K562 (cell line): ENCODE data around the gene CHD5. TPM values are rescaled to one million over a fixed set of nuclear protein-coding genes. Genes with fewer than 3 reads are reported as not detected.

Experiments
- ATAC-seq: fragments of 200-7000 bp; cut with Tn5 transposase; 3 replicates; pipeline ENCODE4 v1.9.1; 2020; ENCODE audit warnings: moderate library complexity
- BruUV-seq: library from RNA; stranded (reverse); fragments of 400-500 nt; replicated peaks from 2 replicates; lab custom pipeline; 2021; lab: Mats Ljungman, UMichigan
- CTCF ChIA-PET: fragments of 300-600 bp; formaldehyde crosslinking; extraction: SDS; loops from one replicate; lab custom pipeline; 2021; ENCODE audit warnings: low intra/inter-chr PET ratio; lab: Yijun Ruan, JAX
- POLR2A ChIA-PET: fragments of 300-600, 350-650 bp; sonication (Branson Sonifier 250); formaldehyde crosslinking; extraction: SDS; loops from one replicate; lab custom pipeline; 2021; ENCODE audit warnings: antibody characterized with exemption, inconsistent platforms; lab: Yijun Ruan, JAX
- DNase-seq, 4 experiments: peaks; one replicate each; pipeline versions ENCODE4 v3.0.0 to v3.0.0-alpha.2; 2011 to 2018; ENCODE audit warnings: low spot score in 3 of 4, mixed read lengths in 3 of 4; ENCODE audit errors: extremely low read depth in 1 of 4
- FAIRE-seq: peaks from 2 replicates; lab custom pipeline; 2011; peaks lifted over from hg19 to GRCh38; lab: Jason Lieb, UNC
- H2AFZ ChIP-seq: 2 replicates; pipeline ENCODE4 v1.6.0; 2011; ENCODE audit warnings: low read depth, low read length, control low read depth, inconsistent platforms
- H3K27ac ChIP-seq: fragments of 200-600 bp; 3 replicates; pipeline ENCODE4 v1.8.0; 2011; ENCODE audit warnings: low read depth, mild to moderate bottlenecking, control low read depth, inconsistent platforms, low read length, moderate library complexity, mixed read lengths; ENCODE audit errors: extremely low read depth
- H3K27me3 ChIP-seq, 2 experiments: fragments of 300-600 bp in 1 of 2; 2 replicates in 1 of 2; 3 replicates in 1 of 2; pipeline versions ENCODE4 v1.6.0 to v1.8.0; 2011; ENCODE audit warnings: inconsistent platforms in 2 of 2, low read length in 2 of 2, mild to moderate bottlenecking in 1 of 2, mixed read lengths in 1 of 2, moderate library complexity in 1 of 2; ENCODE audit not compliant: control insufficient read depth in 2 of 2, insufficient read depth in 2 of 2
- H3K36me3 ChIP-seq: fragments of 300-600 bp; 3 replicates; pipeline ENCODE4 v1.8.0; 2011; ENCODE audit warnings: mild to moderate bottlenecking, low read length, inconsistent platforms; ENCODE audit not compliant: control insufficient read depth, insufficient read depth
- H3K4me1 ChIP-seq, 2 experiments: fragments of 200-600 bp in 1 of 2; replicated peaks in 1 of 2; 2 replicates in 1 of 2; 3 replicates in 1 of 2; pipeline versions ENCODE4 v1.5.1 to v1.8.0; 2011; ENCODE audit warnings: inconsistent platforms in 2 of 2, low read length in 2 of 2, mild to moderate bottlenecking in 1 of 2, mixed read lengths in 1 of 2, moderate library complexity in 1 of 2; ENCODE audit not compliant: control insufficient read depth in 2 of 2, insufficient read depth in 2 of 2
- H3K4me2 ChIP-seq: 2 replicates; pipeline ENCODE4 v1.6.1; 2011; ENCODE audit warnings: low read length, control low read depth, inconsistent platforms, mixed read lengths; ENCODE audit not compliant: insufficient read depth
- H3K4me3 ChIP-seq: fragments of 200-600 bp; sonication (generic), shearing (Covaris generic); 2 replicates; pipeline ENCODE4 v1.5.1; 2016; ENCODE audit warnings: control low read depth, inconsistent platforms
- H3K79me2 ChIP-seq: fragments of 200-600 bp; 3 replicates; pipeline ENCODE4 v1.8.0; 2011; ENCODE audit warnings: low read length, inconsistent platforms; ENCODE audit not compliant: control insufficient read depth, insufficient read depth
- H3K9ac ChIP-seq, 2 experiments: 2 replicates each; pipeline versions ENCODE4 v1.6.0 to v1.6.1; 2011; ENCODE audit warnings: low read depth in 2 of 2, low read length in 2 of 2, control low read depth in 1 of 2, inconsistent platforms in 1 of 2, mild to moderate bottlenecking in 1 of 2, mixed read lengths in 1 of 2; ENCODE audit not compliant: insufficient read depth in 1 of 2
- H3K9me1 ChIP-seq: one replicate; pipeline ENCODE4 v1.6.0; 2011; ENCODE audit warnings: inconsistent platforms, mild to moderate bottlenecking, low read length, moderate library complexity; ENCODE audit not compliant: control insufficient read depth, insufficient read depth
- H3K9me3 ChIP-seq: replicated peaks from 2 replicates; pipeline ENCODE4 v1.5.1; 2011; ENCODE audit warnings: low read depth, low read length, inconsistent platforms; ENCODE audit not compliant: control insufficient read depth, insufficient read depth
- H4K20me1 ChIP-seq: replicated peaks from 2 replicates; pipeline ENCODE4 v1.6.1; 2011; ENCODE audit warnings: low read length, inconsistent platforms, mixed read lengths; ENCODE audit not compliant: control insufficient read depth, insufficient read depth
- DDX20 ChIP-seq: fragments of 450-650 bp; IDR thresholded peaks from 2 replicates; pipeline ENCODE4 v1.6.1; 2016; ENCODE audit warnings: missing genetic modification characterization, low read depth, mild to moderate bottlenecking, missing compliant biosample characterization, moderate library complexity
- E4F1 ChIP-seq: fragments of 250-450 bp; sonication (Bioruptor Pico); IDR thresholded peaks from 2 replicates; pipeline ENCODE4 v1.5.0; 2021; ENCODE audit warnings: mild to moderate bottlenecking, borderline replicate concordance
- GTF3C2 ChIP-seq: IDR thresholded peaks from 3 replicates; pipeline ENCODE4 v1.6.1; 2011; ENCODE audit warnings: borderline replicate concordance, mild to moderate bottlenecking, moderate library complexity; ENCODE audit not compliant: insufficient read length; ENCODE audit errors: extremely low read depth
- KAT8 ChIP-seq: fragments of 450-650 bp; IDR thresholded peaks from 2 replicates; pipeline ENCODE4 v1.6.1; 2016; ENCODE audit warnings: low read depth, mild to moderate bottlenecking
- MAFG ChIP-seq: fragments of 450-650 bp; conservative IDR thresholded peaks from 2 replicates; pipeline ENCODE4 v1.6.1; 2016; ENCODE audit warnings: missing genetic modification characterization, missing compliant biosample characterization
- PHF8 ChIP-seq: fragments of 200-600 bp; sonication (generic); IDR thresholded peaks from 2 replicates; pipeline ENCODE4 v1.6.1; 2012; ENCODE audit warnings: mixed run types, mild to moderate bottlenecking, inconsistent platforms, low read length, moderate library complexity, borderline replicate concordance
- POLR2AphosphoS5 ChIP-seq: IDR thresholded peaks from 2 replicates; pipeline ENCODE4 v1.6.1; 2011; ENCODE audit warnings: mild to moderate bottlenecking, low read depth, low read length, moderate library complexity; ENCODE audit not compliant: control insufficient read depth, insufficient read depth
- RBM14 ChIP-seq: fragments of 200-400 bp; formaldehyde crosslinking; IDR thresholded peaks from 2 replicates; pipeline ENCODE4 v1.6.1; 2018; ENCODE audit warnings: low read depth, mild to moderate bottlenecking, low read length, moderate library complexity, borderline replicate concordance; ENCODE audit not compliant: insufficient read depth
- TAF15 ChIP-seq: fragments of 200-400 bp; formaldehyde crosslinking; IDR thresholded peaks from 2 replicates; pipeline ENCODE4 v1.6.1; 2017; ENCODE audit warnings: mild to moderate bottlenecking, low read depth, low read length, moderate library complexity
- ZNF609 ChIP-seq: sonication (generic); formaldehyde crosslinking; IDR thresholded peaks from 2 replicates; pipeline ENCODE4 v1.8.1; 2023; ENCODE audit warnings: missing genetic modification reagents, mild to moderate bottlenecking, borderline replicate concordance
- whole genome bisulfite sequencing: fragments of 100-300 bp; shearing (Covaris generic); methylation state at CpG from one replicate; pipeline ENCODE4 v1.1.6; 2016; ENCODE audit warnings: low coverage, mixed read lengths; ENCODE audit not compliant: insufficient coverage; ENCODE audit errors: missing lambda C conversion rate; 5-methylcytosine and 5-hydroxymethylcytosine counted together
- in situ Hi-C: fragments of 300-500 bp; cut with MboI; formaldehyde crosslinking; loops from 4 replicates; pipeline ENCODE4 v1.15.0; 2018; ENCODE audit warnings: inconsistent platforms, mixed read lengths
- intact Hi-C: fragments of 100-400 bp; cut with micrococcal nuclease; formaldehyde crosslinking; loops from 2 replicates; pipeline ENCODE4 v1.14.2; 2022
- polyA plus RNA-seq, 8 experiments: library from polyadenylated mRNA; depleted of rRNA in 4 of 8; stranded (reverse) in 5 of 8; unstranded in 3 of 8; fragments of >200 nt; fragmentation: Nextera tagmentation in 2 of 8; fragmentation: Illumina TruSeq in 1 of 8; extraction: Ambion mirVana in 2 of 8; extraction: Trizol in 1 of 8; gene quantifications; 2 replicates each; pipeline versions ENCODE4 v1.2.1 to v1.2.3, GENCODE V29; 2011 to 2014; ENCODE audit warnings: inconsistent platforms in 1 of 8, missing spikeins in 1 of 8
- total RNA-seq, 7 experiments: library from RNA; depleted of rRNA in 6 of 7; stranded (reverse); fragments of >200 nt in 6 of 7; fragmentation: Illumina TruSeq in 2 of 7; extraction: Trizol in 2 of 7; gene quantifications; 2 replicates each; pipeline versions ENCODE4 v1.2.1 to v1.2.3, GENCODE V29; 2011 to 2021; ENCODE audit warnings: low replicate concordance in 1 of 7

The CHD5 gene
- total and polyA plus RNA-seq, 9 of the 15 experiments (the other 6 are each of a cell fraction or from before 2014, with no cell fraction given), result 0.03 to 0.52 (median 0.11) TPM; not detected in 2

- H3K4me3 ChIP-seq, result no peak overlapping the region
- H3K9me3 ChIP-seq, result no peaks in the 10 kb centered on the region
- in situ Hi-C loops, result no loop called here
- H2AFZ ChIP-seq, result no peak overlapping the region
- H3K4me1 ChIP-seq, result peaks cover 0 to 5% of the 10 kb centered on the region in 2 experiments; a peak in 2 of 5 replicates
- no peaks in the 10 kb centered on the region for H3K36me3 ChIP-seq
- FAIRE-seq (peak; percentile 37), ATAC-seq (no peak), DNase-seq (no peak)
- peaks cover 61% of the 10 kb centered on the region for H4K20me1 ChIP-seq
- intact Hi-C loops, result no loop called here
- POLR2A ChIA-PET, result interaction anchor here (1.3 to 1.5 kb wide), 2 partner anchors 13 to 18 kb away, joined by 3 to 5 read pairs; no protein-coding TSS in a partner anchor
- 0% methylated on average over 9 of the region's 9 CpGs for WGBS
- no peak overlapping the region for H3K9ac ChIP-seq
- peaks cover 36 to 70% of the 10 kb centered on the region in 2 experiments; a peak in 4 of 5 replicates for H3K27me3 ChIP-seq
- CTCF ChIA-PET, result no interaction called here
- H3K27ac ChIP-seq, result no peak overlapping the region
- no peaks in the 10 kb centered on the region for H3K79me2 ChIP-seq
- H3K9me1 ChIP-seq, result no peaks in the 10 kb centered on the region
- no peak overlapping the region for H3K4me2 ChIP-seq
- no TSS peak for BruUV-seq
- TF ChIP-seq GTF3C2 (no peak), PHF8 (no peak), KAT8 (no peak), DDX20 (no peak), POLR2AphosphoS5 (no peak), TAF15 (no peak), MAFG (no peak), ZNF609 (CRISPR knock-in tag) (no peak), E4F1 (CRISPR knock-in tag) (no peak), RBM14 (no peak)
These were observed 122.8 kb downstream of the CHD5 start for GRCh38 chr1:6057170-6057845.
